ENCODE data around the gene CD300LD.

CD300LD gene

GRCh38 chr17:74543406-74543805 lies 48.7 kb downstream of the CD300LD start:
- no peak for DNase-seq

DNA sequence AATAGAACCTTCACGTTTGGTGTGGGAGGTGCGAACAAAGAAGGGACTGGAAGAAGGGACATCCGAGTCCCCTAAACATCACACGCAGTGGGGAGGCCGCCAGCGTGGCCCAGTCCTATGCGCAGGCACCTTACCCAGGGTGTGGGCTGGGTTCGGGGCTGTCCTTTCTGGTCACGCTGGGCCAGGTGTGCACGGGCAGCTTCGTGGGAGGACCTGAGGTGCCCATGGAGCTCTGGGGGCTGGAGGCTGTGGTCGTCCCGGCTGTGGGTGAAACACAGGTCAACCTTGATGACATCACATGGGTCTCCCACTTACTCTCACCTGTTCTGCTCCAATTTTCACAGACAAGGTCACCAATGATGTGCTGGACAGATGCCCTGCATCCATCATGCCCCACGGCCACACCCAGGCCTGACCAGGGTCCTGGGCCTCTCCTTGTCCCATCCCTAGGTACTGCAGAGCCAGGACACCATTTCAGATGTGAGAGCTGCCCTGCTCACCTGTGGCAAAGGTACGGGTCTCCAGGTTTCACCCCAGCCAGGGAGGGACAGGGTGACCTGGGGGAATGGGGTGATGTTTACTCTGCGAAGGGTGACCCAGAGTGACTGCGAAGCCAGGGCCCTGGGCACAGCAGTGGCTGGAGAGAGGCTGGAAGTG lies 49.2 kb downstream of the CD300LD start:
- DNase-seq: no peak

GRCh38 chr17:74542166-74542565 lies 49.9 kb downstream of the CD300LD start:
- no peak for DNase-seq

- DNase-seq: no peak
Observed at GRCh38 chr17:74541176-74542111, 50.6 kb downstream of the CD300LD start.

GRCh38 chr17:74539281-74539820 lies 52.7 kb downstream of the CD300LD start:
- DNase-seq: no peak

GRCh38 chr17:74536890-74537289 lies 55.2 kb downstream of the CD300LD start:
- DNase-seq: no peak

GRCh38 chr17:74532115-74532514 lies 60.0 kb downstream of the CD300LD start:
- DNase-seq: no peak

GRCh38 chr17:74531231-74531761 lies 60.8 kb downstream of the CD300LD start, which contains the start of gene CD300LB:
CD300LB (minus strand) TSS chr17:74531475; CDS start chr17:74531350, 125 bp downstream.
- no peak for DNase-seq

GRCh38 chr17:74530831-74531150 lies 61.3 kb downstream of the CD300LD start:
- no peak for DNase-seq

Measured in activated CD4-positive, alpha-beta T cell treated with anti-CD3 and anti-CD28 coated beads, Interleukin-10, Interleukin-2, amounts not matched to agents 100 ng/mL and 50 ng/mL, durations not matched to agents 16 hours and 8 hours (primary cell).